Measurements from ENCODE around the gene WDR1. TPM values are rescaled to one million over a fixed set of nuclear protein-coding genes. Genes with fewer than 3 reads are reported as not detected.

WDR1 gene
- polyA plus RNA-seq, 6 donors from 2014 or later: 145 to 210 (median 186) TPM

DNA sequence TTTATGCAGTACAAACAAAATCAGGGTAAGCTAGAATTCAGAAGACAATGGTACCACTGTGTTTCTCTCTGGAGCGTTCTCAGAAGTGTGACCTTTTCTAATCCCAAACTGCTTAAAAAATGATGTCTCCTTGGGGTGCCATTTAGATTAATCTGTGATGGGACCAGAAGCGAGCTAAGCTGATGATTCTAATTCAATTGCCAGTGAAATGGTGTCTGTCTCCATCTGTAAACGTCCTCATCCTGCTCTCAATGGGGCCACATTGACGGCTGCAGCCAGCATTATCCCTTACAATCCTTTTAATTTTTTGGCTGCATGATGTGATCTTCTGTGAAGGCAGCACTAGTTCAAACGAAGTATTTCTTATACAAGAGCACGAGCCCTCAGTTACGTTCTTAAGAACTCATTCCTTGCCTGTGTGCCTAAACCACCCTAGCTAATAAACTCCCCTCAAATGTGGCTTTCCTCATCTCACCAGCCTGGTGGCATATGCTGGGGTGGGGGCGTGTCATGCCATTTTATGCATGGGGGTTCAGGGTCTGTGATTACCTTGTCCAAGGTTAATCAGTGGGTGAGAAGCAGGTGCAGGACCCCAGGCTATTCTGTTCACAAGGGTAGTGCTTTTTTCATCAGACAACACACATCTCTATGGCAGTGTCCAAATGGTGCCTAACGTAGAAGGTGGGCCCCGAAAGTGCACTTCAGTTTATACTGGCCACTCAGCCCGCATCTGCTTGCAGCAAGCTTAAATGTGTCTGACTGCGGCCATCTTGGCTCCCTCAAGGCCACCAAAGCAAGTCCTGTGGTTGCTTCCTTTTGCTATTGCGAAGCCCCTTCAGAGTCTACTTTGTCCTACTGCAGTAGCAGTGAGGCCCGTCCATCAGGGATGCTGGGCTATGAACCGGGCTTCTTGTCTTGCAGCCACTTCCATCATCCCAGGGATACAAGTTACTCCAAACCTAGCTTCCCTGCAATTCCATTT lies 49.6 kb downstream of the WDR1 start:
- no peak overlapping the region for H3K27ac Mint-ChIP-seq
- no peaks in the 10 kb centered on the region for H3K27me3 Mint-ChIP-seq
- no peaks in the 10 kb centered on the region for H3K4me1 Mint-ChIP-seq
- DNase-seq (no peak), ATAC-seq (ENCODE audit: low read depth in 2 of 2) (no peak)
- no peaks in the 10 kb centered on the region for H3K9me3 Mint-ChIP-seq
- peaks cover 14% of the 10 kb centered on the region in 2 donors for H3K36me3 Mint-ChIP-seq
- peak overlapping the region in 1 of 8 donors; percentile 37 for H3K4me3 Mint-ChIP-seq

DNA sequence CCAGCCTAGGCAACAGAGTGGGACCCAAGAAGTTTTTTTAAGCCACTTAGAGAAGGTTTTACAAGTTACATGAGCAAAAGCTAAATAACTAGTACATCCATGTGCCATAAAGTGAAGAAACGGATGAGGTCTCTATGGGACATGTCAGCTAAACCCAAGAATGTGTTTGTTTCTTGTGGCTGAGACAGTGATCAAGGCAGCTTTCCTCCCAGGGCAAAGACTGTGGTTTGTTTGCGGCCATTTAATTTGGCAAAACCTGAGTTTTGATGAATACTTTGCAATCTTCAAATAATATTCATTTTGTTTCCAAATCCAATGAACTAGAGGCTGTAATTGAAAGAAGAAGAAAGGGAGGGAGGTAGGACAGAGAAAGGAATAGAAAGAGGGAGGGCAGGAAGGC lies 50.4 kb downstream of the WDR1 start:
- no peaks in the 10 kb centered on the region for H3K27me3 Mint-ChIP-seq
- H3K9me3 Mint-ChIP-seq: no peaks in the 10 kb centered on the region
- peak overlapping the region in 1 of 8 donors; percentile 36 for H3K4me3 Mint-ChIP-seq
- ATAC-seq (ENCODE audit: low read depth in 2 of 2) (no peak), DNase-seq (no peak)
- peak overlapping the region in 1 of 6 donors; percentile 80 for H3K27ac Mint-ChIP-seq
- no peaks in the 10 kb centered on the region for H3K4me1 Mint-ChIP-seq
- H3K36me3 Mint-ChIP-seq: peaks cover 14% of the 10 kb centered on the region in 2 donors

DNA sequence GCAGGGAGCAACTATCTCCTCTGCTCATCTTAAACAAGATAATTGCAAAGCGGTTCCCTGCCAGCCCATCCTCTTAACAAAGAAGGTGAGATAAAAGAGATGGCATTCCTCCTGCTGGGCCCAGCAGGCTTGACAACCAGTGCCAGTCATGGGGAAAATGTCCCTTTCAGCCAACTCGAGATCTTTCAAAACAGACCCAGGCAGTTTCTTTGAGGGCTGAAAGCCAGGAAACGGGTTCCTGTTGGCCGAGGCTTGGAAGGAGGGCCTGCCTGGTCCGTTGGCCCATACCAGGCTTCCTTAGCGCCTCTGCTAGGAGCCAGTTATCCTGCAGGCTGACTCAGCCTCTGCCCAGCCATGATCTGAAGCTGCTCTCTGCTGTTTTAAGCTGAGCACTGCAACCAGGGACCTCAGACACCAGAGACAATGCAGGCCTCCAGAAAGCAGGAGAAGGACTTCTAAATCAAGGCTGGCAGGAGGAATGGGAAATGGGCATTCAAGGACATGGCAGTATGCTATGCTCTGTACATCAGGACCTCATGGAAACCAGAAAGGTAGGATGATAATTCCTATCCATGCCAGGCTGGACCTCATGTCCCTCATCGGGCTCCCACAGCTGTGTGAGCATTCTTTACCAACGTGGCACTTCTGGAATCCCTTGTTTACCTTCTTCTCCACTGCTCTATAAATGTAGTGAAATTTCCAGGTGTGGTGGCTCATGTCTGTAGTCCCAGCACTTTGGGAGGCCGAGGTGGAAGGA lies 52.9 kb downstream of the WDR1 start:
- no peaks in the 10 kb centered on the region for H3K9me3 Mint-ChIP-seq
- H3K4me1 Mint-ChIP-seq: no peaks in the 10 kb centered on the region
- no peak for ATAC-seq (ENCODE audit: low read depth in 2 of 2)
- H3K27ac Mint-ChIP-seq: peak overlapping the region in 1 of 6 donors; percentile 26
- no peaks in the 10 kb centered on the region for H3K27me3 Mint-ChIP-seq
- H3K36me3 Mint-ChIP-seq: peaks cover 14 to 19% of the 10 kb centered on the region in 2 donors
- H3K4me3 Mint-ChIP-seq: no peak overlapping the region
- DNase-seq: no peak

DNA sequence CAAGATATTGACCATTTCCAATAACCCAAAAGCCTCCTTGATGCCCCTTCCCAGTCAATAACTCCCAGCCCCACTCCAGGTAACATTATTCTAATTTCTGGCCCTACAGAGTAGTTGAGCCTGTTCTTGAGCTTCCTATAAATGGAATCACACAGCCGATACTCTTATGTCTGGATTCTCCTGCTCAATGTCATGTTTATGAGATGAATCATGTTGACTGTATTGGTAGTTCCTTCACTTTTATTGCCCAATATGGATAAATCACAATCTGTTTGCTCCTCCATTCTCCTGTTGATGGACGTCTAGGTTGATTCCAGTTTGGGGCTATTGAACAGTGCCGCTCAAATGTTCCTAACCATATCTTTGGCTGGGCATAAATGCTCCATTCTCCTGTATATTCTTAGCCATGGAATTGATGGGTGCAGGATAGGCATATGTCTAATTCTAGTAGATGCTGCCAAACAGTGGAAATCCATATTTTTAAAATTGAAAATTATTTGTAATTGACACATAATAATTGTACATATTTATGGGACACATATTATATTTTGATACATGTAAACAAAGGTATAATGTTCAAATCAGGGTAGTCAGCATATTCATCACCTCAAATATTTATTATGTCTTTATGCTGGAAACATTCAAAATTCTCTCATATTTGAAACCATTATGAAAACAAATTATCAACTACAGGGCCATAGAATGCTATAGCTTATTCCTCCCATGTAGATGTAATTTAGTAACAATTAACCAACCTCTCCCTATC lies 54.8 kb downstream of the WDR1 start:
- H3K4me3 Mint-ChIP-seq: no peak overlapping the region
- ATAC-seq (ENCODE audit: low read depth in 2 of 2): no peak
- peaks cover 9 to 17% of the 10 kb centered on the region in 2 donors for H3K36me3 Mint-ChIP-seq
- H3K27ac Mint-ChIP-seq: peak overlapping the region in 1 of 6 donors; percentile 11
- DNase-seq: no peak
- H3K27me3 Mint-ChIP-seq: no peaks in the 10 kb centered on the region
- no peaks in the 10 kb centered on the region for H3K4me1 Mint-ChIP-seq
- H3K9me3 Mint-ChIP-seq: peaks cover 0 to 4% (median 0%) of the 10 kb centered on the region in 7 donors

DNA sequence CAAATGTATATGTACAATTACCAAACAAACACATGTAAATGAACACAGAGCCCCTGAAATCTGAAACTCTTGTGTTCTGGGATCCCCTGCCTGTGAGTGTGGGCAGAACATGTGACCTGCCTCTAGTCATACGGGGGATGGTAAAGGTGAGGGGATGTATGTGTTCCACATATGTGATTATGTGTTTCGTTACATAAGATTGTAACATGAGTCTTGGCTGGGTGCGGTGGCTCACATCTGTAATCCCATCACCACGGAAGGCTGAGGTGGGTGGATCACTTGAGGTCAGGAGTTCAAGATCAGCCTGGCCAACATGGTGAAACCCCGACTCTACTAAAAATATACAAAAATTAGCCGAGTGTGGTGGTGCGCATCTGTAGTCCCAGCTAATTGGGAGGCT lies 58.2 kb downstream of the WDR1 start:
- DNase-seq (no peak), ATAC-seq (ENCODE audit: low read depth in 2 of 2) (no peak)
- H3K9me3 Mint-ChIP-seq: peaks cover 0 to 4% (median 0%) of the 10 kb centered on the region in 7 donors
- peaks cover 0 to 11% of the 10 kb centered on the region in 2 donors for H3K36me3 Mint-ChIP-seq
- no peak overlapping the region for H3K27ac Mint-ChIP-seq
- H3K4me3 Mint-ChIP-seq: peak overlapping the region in 2 of 8 donors; percentile 2 to 41
- no peaks in the 10 kb centered on the region for H3K27me3 Mint-ChIP-seq
- no peaks in the 10 kb centered on the region for H3K4me1 Mint-ChIP-seq

DNA sequence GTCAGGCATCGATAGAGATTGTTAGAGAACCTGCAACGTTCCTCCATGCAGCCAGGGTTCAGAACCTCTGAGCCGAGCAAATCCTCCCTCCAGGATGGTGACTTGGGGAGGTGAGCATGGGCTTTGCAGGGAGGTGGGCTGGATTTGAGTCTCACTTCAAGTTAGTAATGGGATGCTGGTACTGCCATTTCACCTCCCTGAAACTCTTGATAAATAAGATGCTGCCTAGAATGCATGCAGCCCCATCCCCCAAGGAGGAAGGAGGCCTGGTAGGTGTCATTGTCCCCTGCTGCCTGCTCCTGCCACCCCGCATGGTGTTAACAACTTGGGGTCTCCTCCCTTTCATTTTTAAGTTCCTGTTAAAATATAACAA lies 59.6 kb downstream of the WDR1 start:
- H3K27ac Mint-ChIP-seq: no peak overlapping the region
- DNase-seq (no peak), ATAC-seq (ENCODE audit: low read depth in 2 of 2) (no peak)

DNA sequence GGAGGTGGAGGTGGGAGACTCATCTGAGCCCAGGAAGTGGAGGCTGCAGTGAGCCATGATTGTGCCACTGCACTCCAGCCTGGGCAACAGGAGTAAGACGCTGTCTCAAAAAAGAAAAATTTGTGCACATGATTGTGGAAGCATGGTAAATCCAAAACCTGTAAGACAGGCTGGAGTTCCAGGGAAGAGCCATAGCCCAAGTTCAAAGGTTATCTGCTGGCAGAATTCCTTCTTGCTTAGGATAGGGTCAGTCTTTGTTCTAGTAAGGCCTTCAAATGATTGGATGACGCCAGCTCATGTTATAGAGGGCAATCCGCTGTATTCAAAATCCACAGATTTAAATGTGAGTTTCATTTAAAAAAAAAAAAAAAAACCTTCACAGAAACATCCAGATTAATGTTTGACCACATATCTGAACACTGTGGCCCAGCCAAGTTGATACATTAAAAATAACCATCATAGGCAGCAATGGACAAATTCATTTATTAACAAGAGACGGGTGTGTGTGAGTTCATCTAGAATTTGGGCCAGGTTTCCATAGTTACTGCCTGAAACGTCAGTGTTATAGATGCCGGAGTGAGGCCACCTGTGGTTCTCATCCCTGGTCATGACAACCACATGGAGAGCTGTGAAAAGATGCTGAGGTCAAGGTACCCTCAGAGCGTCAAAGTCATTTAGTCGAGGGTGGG lies 60.1 kb downstream of the WDR1 start:
- no peak overlapping the region for H3K4me3 Mint-ChIP-seq
- no peak for DNase-seq
- H3K36me3 Mint-ChIP-seq: peaks cover 8 to 11% of the 10 kb centered on the region in 2 donors
- H3K27ac Mint-ChIP-seq: peak overlapping the region in 1 of 6 donors; percentile 48
- ATAC-seq (ENCODE audit: low read depth in 2 of 2): no peak
- no peaks in the 10 kb centered on the region for H3K4me1 Mint-ChIP-seq
- H3K9me3 Mint-ChIP-seq: peaks cover 0 to 4% (median 0%) of the 10 kb centered on the region in 7 donors
- H3K27me3 Mint-ChIP-seq: peaks cover 0 to 6% (median 5%) of the 10 kb centered on the region in 3 donors

More for the DNA sequence above, 59.6 kb downstream of the WDR1 start:
- Mint-ChIP-seq H3K4me3 (no peak overlapping the region), H3K27me3 (peaks cover 0 to 6% (median 5%) of the 10 kb centered on the region in 3 donors), H3K36me3 (peaks cover 8 to 11% of the 10 kb centered on the region in 2 donors), H3K4me1 (no peaks in the 10 kb centered on the region), H3K9me3 (peaks cover 0 to 4% (median 0%) of the 10 kb centered on the region in 7 donors)

DNA sequence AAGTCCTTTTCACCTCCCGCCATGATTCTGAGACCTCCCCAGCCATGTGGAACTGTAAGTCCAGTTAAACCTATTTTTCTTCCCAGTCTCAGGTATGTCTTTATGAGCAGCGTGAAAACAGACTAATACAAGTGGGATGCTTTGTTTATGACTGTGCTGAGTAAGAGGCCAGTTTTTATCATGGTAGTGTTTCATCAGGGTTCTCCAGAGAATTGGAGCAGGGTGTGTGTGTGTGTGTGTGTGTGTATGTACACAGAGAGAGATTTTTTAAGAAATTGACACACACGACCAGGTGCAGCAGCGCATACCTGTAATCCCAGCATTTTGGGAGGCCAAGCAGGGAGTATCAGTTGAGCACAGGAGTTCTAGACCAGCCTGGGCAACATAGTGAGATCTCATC lies 60.7 kb downstream of the WDR1 start:
- peaks cover 0 to 6% (median 5%) of the 10 kb centered on the region in 3 donors for H3K27me3 Mint-ChIP-seq
- H3K4me3 Mint-ChIP-seq: no peak overlapping the region
- DNase-seq (no peak), ATAC-seq (ENCODE audit: low read depth in 2 of 2) (no peak)
- no peak overlapping the region for H3K27ac Mint-ChIP-seq
- H3K4me1 Mint-ChIP-seq: no peaks in the 10 kb centered on the region
- peaks cover 0 to 4% (median 0%) of the 10 kb centered on the region in 7 donors for H3K9me3 Mint-ChIP-seq
- H3K36me3 Mint-ChIP-seq: peaks cover 8 to 11% of the 10 kb centered on the region in 2 donors

DNA sequence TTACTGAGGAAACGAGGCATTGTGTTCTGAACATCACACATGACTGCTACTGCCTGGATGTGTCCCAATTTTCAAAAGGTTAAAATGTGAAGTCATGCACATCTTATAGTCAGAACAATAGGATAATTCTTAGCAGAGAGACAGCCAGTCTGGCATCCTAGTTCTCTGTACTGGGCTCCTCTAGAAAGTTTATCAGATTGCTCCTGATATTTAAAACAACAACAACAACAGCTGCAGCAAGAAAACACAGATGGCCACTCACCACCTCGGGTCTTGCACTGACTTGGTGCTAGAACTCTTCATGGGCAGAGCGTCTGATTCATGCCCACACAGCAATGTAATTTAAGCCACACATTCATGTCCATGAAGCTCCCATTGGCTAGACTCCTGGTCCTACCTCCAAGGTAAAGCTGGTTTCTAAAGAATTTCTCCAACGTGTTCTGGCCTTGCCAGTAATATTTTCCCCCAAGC lies 62.0 kb downstream of the WDR1 start:
- Mint-ChIP-seq H3K4me1 (no peaks in the 10 kb centered on the region), H3K9me3 (peaks cover 0 to 4% (median 0%) of the 10 kb centered on the region in 7 donors), H3K36me3 (peaks cover 6 to 12% of the 10 kb centered on the region in 2 donors), H3K4me3 (no peak overlapping the region), H3K27ac (no peak overlapping the region), H3K27me3 (peaks cover under 1 to 12% (median 6%) of the 10 kb centered on the region in 3 donors)
- ATAC-seq (ENCODE audit: low read depth in 2 of 2) (no peak), DNase-seq (no peak)

DNA sequence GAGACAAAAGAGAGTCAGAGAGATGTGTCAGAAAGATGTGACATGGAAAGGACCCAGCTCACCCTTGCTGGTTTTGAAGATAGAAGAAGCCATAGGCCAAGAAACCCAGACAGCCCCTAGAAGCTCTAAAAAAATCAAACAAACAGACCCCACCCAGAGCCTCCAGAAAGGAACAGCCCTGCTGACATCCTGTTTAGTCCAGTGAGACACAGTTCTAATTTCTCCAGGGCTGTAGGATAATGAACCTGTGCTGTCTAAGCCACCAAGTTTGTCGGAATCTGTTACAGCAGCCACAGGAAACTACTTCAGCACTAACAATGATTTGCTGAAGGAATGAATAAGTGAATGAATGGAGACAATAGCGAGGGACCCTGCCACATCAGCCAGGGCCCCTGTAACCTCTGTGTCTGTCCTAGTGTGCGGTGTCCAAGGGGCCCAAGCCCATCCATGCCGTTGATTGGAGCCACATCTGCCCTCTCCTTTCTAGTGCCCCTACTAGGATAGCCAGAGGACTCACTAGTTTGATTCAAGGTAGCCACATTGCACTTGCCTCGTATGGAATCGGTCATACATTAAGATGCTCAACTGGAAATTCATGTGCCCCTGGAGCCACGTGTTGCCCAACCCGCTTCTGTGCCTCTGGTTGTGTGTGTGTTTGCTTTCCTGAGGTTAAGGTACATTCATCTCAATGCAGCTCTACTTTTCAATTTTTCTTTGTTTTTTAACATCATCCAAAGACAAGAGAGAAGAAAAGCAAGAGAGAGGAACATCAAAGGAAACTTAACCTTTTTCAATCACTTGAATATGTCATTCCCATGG lies 62.8 kb downstream of the WDR1 start:
- peaks cover 8 to 17% (median 11%) of the 10 kb centered on the region in 3 donors for H3K27me3 Mint-ChIP-seq
- H3K36me3 Mint-ChIP-seq: peaks cover 6 to 18% of the 10 kb centered on the region in 2 donors
- H3K4me1 Mint-ChIP-seq: no peaks in the 10 kb centered on the region
- no peak for DNase-seq
- H3K27ac Mint-ChIP-seq: no peak overlapping the region
- peaks cover 0 to 4% (median 0%) of the 10 kb centered on the region in 7 donors for H3K9me3 Mint-ChIP-seq
- no peak overlapping the region for H3K4me3 Mint-ChIP-seq
- ATAC-seq (ENCODE audit: low read depth in 2 of 2): no peak

DNA sequence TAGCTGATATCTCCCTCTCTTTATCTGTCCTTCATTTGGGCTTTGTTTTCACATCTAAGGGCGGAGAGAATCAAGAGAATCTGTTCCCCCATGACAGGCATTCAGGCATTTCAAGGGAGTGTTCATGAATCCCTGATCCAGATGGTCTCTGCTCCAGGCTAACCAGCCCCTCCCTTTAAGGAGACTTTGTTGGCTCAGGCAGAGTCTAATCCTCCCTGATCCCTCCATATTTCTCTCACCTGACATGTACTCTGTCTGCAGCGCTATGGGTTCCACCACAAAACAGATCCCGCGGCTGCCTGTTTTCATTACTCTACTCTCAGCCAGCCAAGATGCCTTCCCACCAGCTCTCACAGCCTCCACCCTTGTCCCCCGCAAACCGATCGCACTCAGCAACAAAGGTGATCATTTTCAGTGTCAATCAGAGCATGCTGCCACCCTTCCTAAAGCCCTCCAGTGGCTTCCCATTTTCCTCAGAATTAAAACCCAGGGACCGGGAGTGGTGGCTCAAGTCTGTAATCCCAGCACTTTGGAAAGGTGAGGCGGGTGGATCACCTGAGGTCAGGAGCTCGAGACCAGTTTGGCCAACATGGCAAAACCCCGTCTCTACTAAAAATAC lies 65.0 kb downstream of the WDR1 start:
- H3K9me3 Mint-ChIP-seq: peaks cover 0 to 5% (median 0%) of the 10 kb centered on the region in 7 donors
- no peak overlapping the region for H3K4me3 Mint-ChIP-seq
- no peak for ATAC-seq (ENCODE audit: low read depth in 2 of 2)
- peaks cover 8 to 17% (median 11%) of the 10 kb centered on the region in 3 donors for H3K27me3 Mint-ChIP-seq
- no peak for DNase-seq
- H3K27ac Mint-ChIP-seq: peak overlapping the region in 1 of 6 donors; percentile 34
- no peaks in the 10 kb centered on the region for H3K4me1 Mint-ChIP-seq
- peaks cover 12 to 25% of the 10 kb centered on the region in 2 donors for H3K36me3 Mint-ChIP-seq

All from naive B cell (primary cell).